ENCODE measurements around the gene JUNB. TPM values are rescaled to one million over a fixed set of nuclear protein-coding genes. Genes with fewer than 3 reads are reported as not detected.
A peak's percentile ranks its signal among the peaks of the same experiment; 100 is the strongest.

The JUNB gene
- total and polyA plus RNA-seq, 2 of the 13 experiments (the other 11 are each of a cell fraction or from before 2014, with no cell fraction given), result 7.7 to 8.2 TPM

- TF ChIP-seq ELK4 (CRISPR knock-in tag; IDR thresholded peaks at IDR 0.05; ENCODE audit: borderline replicate concordance) (no peak), GTF3A (CRISPR knock-in tag; conservative IDR thresholded peaks at IDR 0.05) (no peak), BRCA1 (CRISPR knock-in tag; IDR thresholded peaks at IDR 0.05) (no peak), DR1 (CRISPR knock-in tag; IDR thresholded peaks at IDR 0.05) (no peak), ZNF234 (CRISPR knock-in tag; conservative IDR thresholded peaks at IDR 0.05) (no peak), PHF20 (CRISPR knock-in tag; IDR thresholded peaks at IDR 0.05) (no peak), CTCF (CRISPR knock-in tag; IDR thresholded peaks at IDR 0.05) (peak; percentile 92), HDAC6 (IDR thresholded peaks at IDR 0.05; ENCODE audit: low read depth, low read length) (no peak), RFX3 (CRISPR knock-in tag; IDR thresholded peaks at IDR 0.05) (no peak), PPARG (CRISPR knock-in tag; conservative IDR thresholded peaks at IDR 0.05) (no peak), PRDM4 (CRISPR knock-in tag; IDR thresholded peaks at IDR 0.05; ENCODE audit: borderline replicate concordance) (no peak), ZNF224 (CRISPR knock-in tag; IDR thresholded peaks at IDR 0.05) (no peak), FOXO4 (CRISPR knock-in tag; conservative IDR thresholded peaks at IDR 0.05) (no peak), ARID2 (CRISPR knock-in tag; IDR thresholded peaks at IDR 0.05; ENCODE audit: borderline replicate concordance) (peak; percentile 48; the same call in 1 of the 2 replicates), BORCS8-MEF2B (CRISPR knock-in tag; IDR thresholded peaks at IDR 0.05) (no peak; the same call in 1 of the 2 replicates), ZBTB25 (CRISPR knock-in tag; IDR thresholded peaks at IDR 0.05) (no peak), ZBTB3 (CRISPR knock-in tag; IDR thresholded peaks at IDR 0.05; ENCODE audit: borderline replicate concordance, low read depth) (no peak), ZSCAN21 (CRISPR knock-in tag; IDR thresholded peaks at IDR 0.05; ENCODE audit: borderline replicate concordance) (no peak), ATF2 (CRISPR knock-in tag; IDR thresholded peaks at IDR 0.05) (0 out of 2 replicates have a peak, but pooled peaks have one; percentile 29)
Observed at GRCh38 chr19:12777217-12778016, 13.9 kb upstream of the JUNB start (continued).

All from HepG2 (cell line).